GM18505 (cell line): ENCODE results near the gene C22orf31.

ENCODE experiments used
- ATAC-seq: cut with Tn5 transposase; IDR thresholded peaks from one replicate; pipeline ENCODE4 v1.9.1; 2021; ENCODE audit not compliant: unreplicated experiment
- POLR2A ChIP-seq: IDR thresholded peaks from 4 replicates; pipeline ENCODE4 v1.6.1; 2011; ENCODE audit warnings: borderline replicate concordance; ENCODE audit not compliant: insufficient read depth, insufficient read length; ENCODE audit errors: extremely low read depth

The C22orf31 gene

DNA sequence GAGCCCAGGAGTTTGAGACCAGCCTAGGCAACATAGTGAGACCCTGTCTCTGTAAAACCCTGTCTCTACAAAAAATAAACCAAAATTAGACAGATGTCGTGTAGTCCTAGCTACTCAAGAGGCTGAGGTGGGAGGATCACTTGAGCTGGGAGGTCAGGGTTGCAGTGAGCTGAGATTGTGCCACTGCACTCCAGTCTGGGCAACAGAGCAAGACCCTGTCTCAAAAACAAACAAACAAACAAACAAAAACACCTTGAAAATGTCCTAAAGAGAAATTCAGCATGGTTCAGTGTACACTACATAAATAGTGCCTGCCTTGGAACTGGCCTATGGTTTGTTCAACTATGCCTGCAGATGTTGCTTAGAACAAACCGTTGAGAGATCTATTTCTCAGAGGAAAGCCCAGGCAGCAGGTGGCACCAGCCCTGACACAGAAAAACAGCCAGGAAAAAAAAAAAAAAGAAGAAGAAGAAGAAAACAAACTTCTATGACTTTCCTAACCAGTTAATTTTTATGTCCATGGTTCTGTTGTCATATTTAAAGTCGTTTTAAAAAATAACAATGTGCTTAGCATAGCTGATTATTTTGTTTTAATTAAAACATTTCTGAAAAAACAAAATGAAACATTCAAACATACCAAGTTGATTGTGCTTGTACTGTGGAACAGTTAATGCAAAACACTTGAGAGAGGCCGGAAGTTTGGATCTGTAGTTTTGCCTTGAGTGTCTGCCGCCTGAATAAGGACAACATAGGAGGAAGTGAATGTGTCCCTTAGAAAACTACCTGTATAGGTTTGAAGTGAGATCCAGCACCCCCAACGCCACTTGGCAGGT is 16.6 kb upstream of the C22orf31 start:
- TF ChIP-seq POLR2A, result no peak
- ATAC-seq, result no peak

- TF ChIP-seq POLR2A, result no peak
- no peak for ATAC-seq
Measured at GRCh38 chr22:29074276-29074772, 12.7 kb upstream of the C22orf31 start.

- no peak for TF ChIP-seq POLR2A
- no peak for ATAC-seq
Measured at GRCh38 chr22:29073618-29074275, 12.1 kb upstream of the C22orf31 start.

DNA sequence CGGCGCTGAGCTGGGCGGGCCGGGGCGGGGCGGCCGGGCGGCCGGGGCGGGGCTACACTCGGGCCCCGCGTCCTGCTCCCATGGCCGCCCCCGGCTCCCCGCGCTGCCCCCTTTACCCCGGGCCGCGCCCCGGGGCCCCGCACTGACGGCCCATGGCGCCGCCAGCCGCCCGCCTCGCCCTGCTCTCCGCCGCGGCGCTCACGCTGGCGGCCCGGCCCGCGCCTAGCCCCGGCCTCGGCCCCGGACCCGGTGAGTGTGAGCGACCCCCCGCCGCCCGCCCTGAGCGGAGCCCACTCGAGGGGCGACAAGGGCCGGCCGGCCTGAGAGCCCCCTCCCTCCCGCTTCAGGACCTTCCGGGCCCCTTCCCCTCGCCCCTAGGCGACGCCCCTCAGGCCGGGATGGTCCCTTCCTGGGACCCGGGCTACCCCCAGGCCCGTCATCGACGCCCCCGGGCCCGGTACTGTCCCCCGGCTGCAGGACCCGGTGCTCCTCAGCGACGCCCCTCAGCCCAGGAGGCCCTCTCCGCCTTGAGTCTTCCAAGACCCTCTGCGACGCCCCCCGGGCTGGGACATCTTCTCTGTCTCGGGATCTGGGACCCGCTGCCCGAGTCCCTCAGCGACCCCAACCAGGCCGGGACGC is 11.5 kb upstream of the C22orf31 start, which contains the start of gene KREMEN1:
Gene KREMEN1 (plus strand): TSS at position 57 of the 639 bp plus-strand sequence. CDS start 96 bp downstream, at position 153.
- no peak for TF ChIP-seq POLR2A
- peak; percentile 13 for ATAC-seq

DNA sequence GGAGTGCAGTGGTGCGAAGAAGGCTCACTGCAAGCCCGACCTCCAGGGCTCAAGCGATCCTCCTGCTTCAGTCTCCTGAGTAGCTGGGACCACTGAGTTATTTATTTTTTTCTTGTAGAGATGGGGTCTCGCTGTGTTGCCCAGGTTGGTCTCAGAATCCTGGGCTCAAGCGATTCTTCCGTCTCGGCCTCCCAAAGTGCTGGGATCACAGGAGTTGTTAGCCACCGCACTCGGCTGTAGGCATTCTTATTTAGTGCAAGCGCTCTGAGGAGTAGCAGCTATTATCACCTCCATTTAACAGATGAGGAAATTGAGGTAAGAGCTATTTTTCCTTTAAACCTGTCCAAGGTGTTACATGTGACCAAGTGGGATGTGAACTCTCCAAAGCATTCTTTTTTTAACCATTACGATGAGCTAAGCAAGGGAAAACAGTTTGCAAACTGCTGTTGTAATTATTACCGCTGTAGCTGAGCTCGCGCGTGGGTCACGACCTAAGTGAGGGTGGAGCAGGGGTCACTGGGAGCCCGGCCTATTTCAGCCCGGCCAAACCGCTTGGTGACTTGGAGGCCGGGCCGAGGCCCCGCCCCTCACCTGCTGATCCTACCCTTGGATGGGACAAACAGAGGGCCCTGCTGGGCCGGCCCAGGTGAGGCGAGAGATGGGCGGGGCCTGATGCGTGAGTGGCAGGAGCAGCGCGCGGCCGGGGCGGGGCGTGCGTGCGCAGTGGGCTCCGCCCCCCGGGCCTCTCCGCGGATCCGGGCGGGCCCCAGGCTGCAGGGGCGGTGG is 10.8 kb upstream of the C22orf31 start:
- no peak for TF ChIP-seq POLR2A
- ATAC-seq, result peak; percentile 75

DNA sequence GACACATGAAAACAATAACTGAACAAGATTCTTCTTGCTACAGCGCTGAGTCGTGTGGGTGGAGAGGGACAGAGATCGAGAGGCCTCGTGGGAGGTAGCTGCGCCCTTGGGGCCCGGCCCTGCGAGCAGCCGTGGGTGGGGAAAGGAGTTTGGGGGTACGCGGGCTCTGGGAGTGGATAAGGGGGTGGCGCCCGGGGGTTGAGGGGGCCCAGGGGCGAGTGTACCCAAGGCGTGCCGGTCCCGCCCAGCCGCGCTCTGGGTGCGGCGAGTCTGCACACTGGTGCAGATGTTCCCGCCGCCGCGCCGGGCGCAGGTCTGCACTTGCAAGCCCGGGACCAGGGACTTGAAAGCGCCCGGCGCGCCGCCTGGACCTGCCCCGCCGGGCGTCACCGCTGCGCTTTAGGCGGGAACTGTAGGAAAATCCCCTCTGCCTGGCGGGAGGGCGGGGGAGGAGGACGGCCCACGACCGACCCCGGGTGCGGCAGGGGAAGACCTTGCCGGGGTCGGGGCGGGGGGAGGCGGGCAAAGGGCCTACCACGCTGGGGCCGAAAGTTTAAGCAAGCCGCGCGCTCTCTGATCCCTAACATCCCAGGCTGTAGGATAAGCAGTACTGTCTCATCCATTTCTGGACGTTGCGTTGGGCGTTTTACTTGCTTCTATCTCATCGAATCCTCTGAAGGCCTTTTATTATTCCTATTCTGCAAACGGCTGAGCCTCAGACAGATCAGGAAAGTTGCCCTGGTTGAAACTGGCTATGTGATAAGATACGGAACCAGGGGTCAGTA is 9.8 kb upstream of the C22orf31 start:
- TF ChIP-seq POLR2A, result no peak
- ATAC-seq, result no peak

DNA sequence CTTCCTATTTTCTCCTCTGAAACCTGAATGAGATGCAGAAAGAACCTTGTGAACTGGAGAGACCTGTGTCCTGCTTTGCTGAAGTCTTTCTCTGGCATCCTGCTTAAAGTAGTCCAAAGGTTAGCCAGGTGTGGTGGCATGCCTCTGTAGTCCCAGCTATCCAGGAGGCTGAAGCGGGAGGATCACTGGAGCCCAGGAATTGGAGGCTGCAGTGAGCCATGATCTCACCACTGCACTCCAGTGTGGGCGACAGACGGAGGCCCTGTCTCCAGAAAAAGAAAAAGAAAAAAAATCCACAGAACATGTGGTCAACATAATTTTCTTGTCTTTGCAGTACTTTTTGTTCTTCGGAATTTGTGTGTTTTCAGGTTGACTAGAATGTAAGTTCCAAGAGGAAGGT is 8.9 kb upstream of the C22orf31 start:
- no peak for ATAC-seq

GRCh38 chr22:29069463-29069862 is 7.8 kb upstream of the C22orf31 start:
- no peak for TF ChIP-seq POLR2A
- no peak for ATAC-seq

More for the DNA sequence above, 8.9 kb upstream of the C22orf31 start:
- no peak for TF ChIP-seq POLR2A

DNA sequence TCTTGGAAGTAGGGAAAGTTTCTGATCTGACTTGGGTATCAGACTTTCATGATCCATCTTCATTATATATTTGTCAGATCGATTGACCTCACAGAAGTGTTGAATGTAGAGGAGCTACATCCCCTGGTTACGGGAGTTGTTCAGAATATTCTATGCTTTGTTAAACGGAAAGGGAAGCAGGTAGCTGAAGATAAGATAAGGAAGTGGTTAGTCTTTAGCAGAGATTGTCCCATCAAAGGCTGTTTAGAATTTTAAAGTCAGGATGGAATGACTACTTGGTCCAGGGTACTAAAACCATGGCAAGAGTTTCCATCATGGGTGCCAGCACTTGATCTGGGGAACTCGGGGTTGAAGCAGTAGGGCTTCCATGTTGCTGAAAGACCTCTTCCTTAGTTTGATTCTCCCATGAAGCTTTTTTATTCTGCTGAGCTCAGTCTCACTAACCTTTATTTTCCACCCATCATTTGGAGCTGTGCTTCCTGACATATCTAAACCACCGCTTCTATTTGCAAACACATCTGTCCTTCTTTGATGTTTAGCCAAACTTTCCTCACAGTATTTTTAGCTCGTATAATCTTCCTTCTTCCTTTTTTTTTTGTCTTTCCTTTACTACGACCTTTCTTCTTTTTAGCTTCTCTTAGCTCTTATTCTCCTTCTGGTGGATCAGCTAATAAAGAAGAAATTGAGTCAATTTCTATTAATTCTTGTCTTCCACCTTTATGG is 4.0 kb upstream of the C22orf31 start:
- ATAC-seq, result no peak
- no peak for TF ChIP-seq POLR2A

DNA sequence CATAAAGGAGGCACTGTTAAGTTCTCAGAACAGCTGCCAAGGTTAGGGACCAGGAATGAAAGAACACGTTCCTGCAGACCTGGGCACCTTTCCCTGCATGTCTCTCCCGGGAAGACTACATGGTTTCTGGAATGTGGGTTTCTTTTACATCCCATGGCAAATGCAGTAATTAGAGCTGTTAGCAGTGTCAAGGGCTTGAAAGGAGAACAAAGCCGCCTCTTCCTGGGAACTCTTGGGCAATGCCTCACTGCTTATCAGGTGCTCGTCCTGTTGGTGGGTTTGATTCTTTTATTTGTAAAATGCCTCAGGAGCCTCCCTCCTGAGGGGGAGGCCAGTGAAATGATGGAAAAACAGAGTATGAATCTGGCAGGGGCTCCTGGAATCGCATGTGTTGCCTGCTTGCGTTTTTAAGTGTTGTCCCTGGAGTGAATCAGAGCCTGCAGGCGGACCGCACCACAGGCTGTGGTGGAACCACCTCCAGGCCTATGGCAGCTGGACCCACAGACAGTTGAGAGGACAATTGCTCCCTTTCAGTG is 723 bp upstream of the C22orf31 start:
- ATAC-seq, result no peak
- no peak for TF ChIP-seq POLR2A

DNA sequence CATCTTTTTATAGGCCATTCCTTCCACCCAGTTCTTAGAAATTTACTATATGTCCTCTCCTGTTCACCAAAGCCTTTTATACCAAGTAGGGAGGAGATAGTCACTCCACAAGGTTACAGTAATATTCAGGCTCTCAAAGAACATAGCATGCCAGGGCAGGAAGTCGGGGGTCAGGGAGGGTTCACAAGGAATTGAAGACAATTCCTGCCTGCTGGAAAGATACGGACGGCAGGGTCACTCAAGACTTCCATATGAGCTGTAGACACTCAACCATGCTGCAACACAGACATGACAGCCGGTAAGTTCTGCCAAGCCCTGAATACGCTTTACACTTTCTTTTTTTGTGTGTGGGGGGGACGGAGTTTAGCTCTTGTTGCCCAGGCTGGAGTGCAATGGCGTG is 700 bp downstream of the C22orf31 start:
- ATAC-seq, result no peak

More for the DNA sequence above, 700 bp downstream of the C22orf31 start:
- no peak for TF ChIP-seq POLR2A
